Breast epithelium (tissue), 4 donors: Measurements from ENCODE around the gene IKZF3. TPM values are rescaled to one million over a fixed set of nuclear protein-coding genes. Genes with fewer than 3 reads are reported as not detected.
A peak's percentile ranks its signal among the peaks of the same experiment; 100 is the strongest.
"Not testable (repeated sequence)": the region's sequence is repeated elsewhere in the genome, so short reads cannot be mapped to it uniquely, and the experiment has no call there.

Experiments used
- DNase-seq, 2 donors: peaks; one replicate each; pipeline ENCODE4 v3.0.0-alpha.2; 2019; ENCODE audit warnings: low spot score in 2 of 2
- H3K27ac ChIP-seq, 2 donors: fragments of 200-600 bp; sonication (generic) in 1 of 2; one replicate each; pipeline ENCODE4 v1.5.1; 2016 to 2019; ENCODE audit warnings: mild to moderate bottlenecking in 1 of 2
- H3K27me3 ChIP-seq, 2 donors: fragments of 200-600 bp; sonication (generic) in 1 of 2; one replicate each; pipeline versions ENCODE4 v1.5.1 to v1.6.0; 2017 to 2019; ENCODE audit warnings: control low read depth in 1 of 2, mild to moderate bottlenecking in 1 of 2
- H3K36me3 ChIP-seq: fragments of 200-600 bp; one replicate; pipeline ENCODE4 v1.5.1; 2019
- H3K4me1 ChIP-seq, 2 donors: fragments of 200-600 bp; sonication (generic); one replicate each; pipeline ENCODE4 v1.5.1; 2016 to 2019; ENCODE audit warnings: control low read depth in 1 of 2
- H3K4me3 ChIP-seq, 3 donors: fragments of 200-600 bp; sonication (generic); 1 replicate in 2 of 3; 2 replicates in 1 of 3; pipeline ENCODE4 v1.5.1; 2016 to 2019; ENCODE audit warnings: mild to moderate bottlenecking in 3 of 3, moderate library complexity in 2 of 3
- H3K9me3 ChIP-seq, 2 donors: fragments of 200-600 bp; sonication (generic) in 1 of 2; one replicate each; pipeline ENCODE4 v1.5.1; 2016 to 2019; ENCODE audit warnings: control low read depth in 1 of 2
- POLR2A ChIP-seq: fragments of 450-650 bp; IDR thresholded peaks from one replicate; pipeline ENCODE4 v1.6.1; 2016; ENCODE audit warnings: antibody characterized with exemption, mild to moderate bottlenecking, moderate library complexity
- POLR2AphosphoS5 ChIP-seq, 3 donors: sonication (generic); formaldehyde crosslinking; IDR thresholded peaks; one replicate each; pipeline ENCODE4 v1.6.1; 2017; ENCODE audit warnings: antibody characterized with exemption in 3 of 3
- intact Hi-C: fragments of 100-400 bp; cut with DNase I; formaldehyde crosslinking; loops from one replicate; pipeline ENCODE4 v1.15.1; 2023; ENCODE audit warnings: low total_unique reads
- total RNA-seq, 3 donors: library from RNA; depleted of rRNA; stranded (reverse); fragments of >200 nt; gene quantifications; one replicate each; pipeline ENCODE4 v1.1.0, GENCODE V29; 2016
- TF ChIP-seq, protein P1 (sequence below), 3 donors: fragments of 450-650 bp; IDR thresholded peaks; one replicate each; pipeline ENCODE4 v1.5.1; 2016 to 2017; ENCODE audit warnings: antibody characterized with exemption in 3 of 3, mild to moderate bottlenecking in 3 of 3, moderate library complexity in 3 of 3

The IKZF3 gene
- total RNA-seq, 3 donors from 2014 or later, result 1.8 to 4.8 (median 2.3) TPM

DNA sequence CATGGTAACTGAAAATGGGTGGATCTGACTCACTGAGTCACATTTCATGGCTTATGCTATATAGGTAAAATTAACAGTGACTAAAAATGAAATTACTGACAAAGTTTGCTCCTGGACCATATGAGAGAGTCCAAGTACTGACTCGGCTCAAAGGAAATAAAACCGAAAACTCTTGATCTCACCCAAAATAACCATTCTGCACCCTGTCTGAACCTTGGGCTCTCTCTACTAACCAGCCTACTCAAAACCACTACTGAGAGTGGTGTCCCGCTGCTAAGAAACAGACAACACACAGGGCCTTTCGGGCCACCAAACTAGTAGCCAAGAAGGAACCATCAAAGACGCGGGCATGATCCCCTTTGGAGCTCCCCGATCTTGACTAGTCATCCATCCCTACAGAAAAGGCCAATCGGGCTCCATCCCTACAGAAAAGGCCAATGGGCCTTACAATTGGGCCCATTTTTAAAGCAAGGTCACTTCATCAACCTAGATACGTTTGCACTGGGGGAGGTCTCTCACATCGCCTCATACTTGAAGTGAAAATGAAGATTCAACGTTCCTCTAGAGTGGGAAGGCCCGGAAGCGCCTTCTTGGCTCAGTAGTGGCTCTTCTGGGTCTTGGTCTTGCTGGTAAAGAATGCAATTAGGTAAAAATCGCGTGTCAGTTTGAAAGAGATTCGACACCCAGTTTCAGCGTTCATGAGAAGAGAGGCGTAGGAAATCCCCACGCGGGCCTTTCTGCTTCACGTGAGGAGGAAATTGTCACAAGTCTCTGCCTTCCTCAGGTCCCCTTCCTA is 3.2 kb upstream of the IKZF3 start:
- DNase-seq, result no peak
- H3K27ac ChIP-seq, result peak overlapping the region in 1 of 2 donors; percentile 27
- no peaks in the 10 kb centered on the region for H3K36me3 ChIP-seq
- no peaks in the 10 kb centered on the region for H3K4me1 ChIP-seq
- intact Hi-C loops, result no loop called here
- no peaks in the 10 kb centered on the region for H3K9me3 ChIP-seq
- peak overlapping the region in 1 of 3 donors; percentile 17 for H3K4me3 ChIP-seq
- TF ChIP-seq, protein P1, sequence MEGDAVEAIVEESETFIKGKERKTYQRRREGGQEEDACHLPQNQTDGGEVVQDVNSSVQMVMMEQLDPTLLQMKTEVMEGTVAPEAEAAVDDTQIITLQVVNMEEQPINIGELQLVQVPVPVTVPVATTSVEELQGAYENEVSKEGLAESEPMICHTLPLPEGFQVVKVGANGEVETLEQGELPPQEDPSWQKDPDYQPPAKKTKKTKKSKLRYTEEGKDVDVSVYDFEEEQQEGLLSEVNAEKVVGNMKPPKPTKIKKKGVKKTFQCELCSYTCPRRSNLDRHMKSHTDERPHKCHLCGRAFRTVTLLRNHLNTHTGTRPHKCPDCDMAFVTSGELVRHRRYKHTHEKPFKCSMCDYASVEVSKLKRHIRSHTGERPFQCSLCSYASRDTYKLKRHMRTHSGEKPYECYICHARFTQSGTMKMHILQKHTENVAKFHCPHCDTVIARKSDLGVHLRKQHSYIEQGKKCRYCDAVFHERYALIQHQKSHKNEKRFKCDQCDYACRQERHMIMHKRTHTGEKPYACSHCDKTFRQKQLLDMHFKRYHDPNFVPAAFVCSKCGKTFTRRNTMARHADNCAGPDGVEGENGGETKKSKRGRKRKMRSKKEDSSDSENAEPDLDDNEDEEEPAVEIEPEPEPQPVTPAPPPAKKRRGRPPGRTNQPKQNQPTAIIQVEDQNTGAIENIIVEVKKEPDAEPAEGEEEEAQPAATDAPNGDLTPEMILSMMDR (IDR thresholded peaks at IDR 0.05), result no peak
- no peak for TF ChIP-seq POLR2AphosphoS5 (IDR thresholded peaks at IDR 0.05)
- no peak for TF ChIP-seq POLR2A
- peaks cover 0 to 33% of the 10 kb centered on the region in 2 donors for H3K27me3 ChIP-seq

- TF ChIP-seq POLR2A, result no peak
- intact Hi-C loops, result no loop called here
These were observed 2.1 kb upstream of the IKZF3 start for GRCh38 chr17:39866013-39866730.

DNA sequence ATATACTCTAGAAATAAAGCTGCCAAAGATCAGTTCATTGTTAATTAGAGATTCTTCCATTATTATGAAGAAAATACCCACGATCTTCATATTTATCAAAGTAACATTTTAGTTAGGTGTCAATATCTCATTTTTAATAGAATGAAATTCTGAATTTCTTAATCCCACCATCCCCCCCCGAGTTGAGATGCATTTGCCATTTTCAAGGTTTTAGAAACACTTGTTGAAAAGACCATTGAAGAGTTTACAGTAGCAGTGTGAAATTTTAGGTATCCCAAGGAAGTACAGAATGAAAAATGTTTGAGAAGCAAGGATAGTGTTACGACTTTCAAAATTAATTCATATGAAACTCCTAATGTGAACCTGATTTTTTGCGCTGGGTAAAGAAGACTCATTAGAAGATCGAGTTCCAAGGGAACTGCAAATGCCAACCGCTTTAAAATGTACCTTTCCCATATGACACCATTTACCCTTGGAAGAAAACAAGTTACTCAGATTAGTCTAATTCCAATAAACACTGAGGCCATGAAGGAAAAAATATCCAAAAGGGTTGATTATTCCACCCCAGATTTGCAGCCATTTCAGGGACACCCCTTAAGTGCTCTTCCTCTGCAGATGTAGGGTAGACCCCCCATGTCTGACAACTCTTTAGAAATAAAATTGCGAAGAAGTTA is 731 bp downstream of the IKZF3 start:
- Histone ChIP-seq H3K9me3 (no peaks in the 10 kb centered on the region), H3K27me3 (peaks cover 0 to 38% of the 10 kb centered on the region in 2 donors), H3K4me1 (no peaks in the 10 kb centered on the region), H3K27ac (no peak overlapping the region), H3K4me3 (peak overlapping the region in 2 of 3 donors; percentile 28 to 41), H3K36me3 (no peaks in the 10 kb centered on the region)
- intact Hi-C loops, result no loop called here
- TF ChIP-seq POLR2A (no peak), POLR2AphosphoS5 (IDR thresholded peaks at IDR 0.05) (no peak)
- TF ChIP-seq, protein P1 (IDR thresholded peaks at IDR 0.05), result no peak
- no peak for DNase-seq

More at GRCh38 chr17:39866013-39866730, 2.1 kb upstream of the IKZF3 start:
- Histone ChIP-seq H3K4me1 (no peaks in the 10 kb centered on the region), H3K9me3 (no peaks in the 10 kb centered on the region), H3K27ac (no peak overlapping the region), H3K4me3 (no peak overlapping the region), H3K36me3 (no peaks in the 10 kb centered on the region), H3K27me3 (peaks cover 0 to 37% of the 10 kb centered on the region in 2 donors)
- DNase-seq, result no peak

GRCh38 chr17:39861235-39861634 is 2.9 kb downstream of the IKZF3 start:
- peaks cover 0 to 20% of the 10 kb centered on the region in 2 donors for H3K27me3 ChIP-seq
- intact Hi-C loops, result no loop called here
- H3K27ac ChIP-seq, result no peak overlapping the region
- DNase-seq, result no peak
- H3K36me3 ChIP-seq, result no peaks in the 10 kb centered on the region
- TF ChIP-seq POLR2A, result no peak
- TF ChIP-seq, protein P1 (IDR thresholded peaks at IDR 0.05), result no peak
- TF ChIP-seq POLR2AphosphoS5 (IDR thresholded peaks at IDR 0.05), result no peak
- no peaks in the 10 kb centered on the region for H3K4me1 ChIP-seq
- H3K4me3 ChIP-seq, result no peak overlapping the region
- H3K9me3 ChIP-seq, result no peaks in the 10 kb centered on the region

DNA sequence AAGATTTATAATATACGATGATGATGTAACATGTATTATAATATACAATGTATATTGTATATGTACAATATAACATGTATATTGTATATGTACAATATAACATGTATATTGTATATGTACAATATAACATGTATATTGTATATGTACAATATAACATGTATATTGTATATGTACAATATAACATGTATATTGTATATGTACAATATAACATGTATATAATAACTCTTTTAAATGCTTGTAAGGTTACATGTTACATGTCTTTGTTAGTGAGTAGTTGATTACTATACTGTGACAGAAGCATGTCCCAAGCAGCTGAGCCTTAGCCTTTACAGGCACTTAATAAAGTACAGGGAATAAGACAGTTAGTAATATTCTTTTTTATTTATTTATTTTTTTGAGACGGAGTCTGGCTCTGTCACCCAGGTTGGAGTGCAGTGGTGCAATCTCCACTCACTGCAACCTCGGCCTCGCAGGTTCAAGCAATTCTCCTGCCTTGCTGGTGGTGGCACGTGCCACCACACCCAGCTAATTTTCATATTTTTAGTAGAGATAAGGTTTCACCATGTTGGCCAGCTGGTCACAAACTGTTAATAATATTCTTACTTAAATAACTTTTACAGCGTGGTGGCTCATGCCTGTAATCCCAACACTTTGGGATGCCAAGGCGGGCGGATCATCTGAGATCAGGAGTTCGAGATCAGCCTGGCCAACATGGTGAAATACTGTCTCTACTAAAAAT is 8.0 kb downstream of the IKZF3 start:
- DNase-seq, intact Hi-C loops, H3K27me3 ChIP-seq, H3K4me3 ChIP-seq, H3K36me3 ChIP-seq, H3K9me3 ChIP-seq, H3K4me1 ChIP-seq, H3K27ac ChIP-seq: not testable (repeated sequence)
